ENCODE measurements around the gene KCNK16.

- no peak for TF ChIP-seq EZH2phosphoT487 (IDR thresholded peaks at IDR 0.05; ENCODE audit: low read depth, severe bottlenecking, unreplicated experiment)
- no peak for TF ChIP-seq CTCF (IDR thresholded peaks at IDR 0.05; ENCODE audit: poor library complexity)
- TF ChIP-seq EZH2 (IDR thresholded peaks at IDR 0.05; ENCODE audit: borderline replicate concordance), result no peak
These were observed 24.7 kb upstream of the KCNK16 start for GRCh38 chr6:39347206-39347605.
